ENCODE results near the gene PEX10. TPM values are rescaled to one million over a fixed set of nuclear protein-coding genes. Genes with fewer than 3 reads are reported as not detected.

PEX10 gene
- total and polyA plus RNA-seq, 2 of the 8 experiments (the other 6 are each of a cell fraction or from before 2014, with no cell fraction given) = 24.3 to 26.9 TPM

DNA sequence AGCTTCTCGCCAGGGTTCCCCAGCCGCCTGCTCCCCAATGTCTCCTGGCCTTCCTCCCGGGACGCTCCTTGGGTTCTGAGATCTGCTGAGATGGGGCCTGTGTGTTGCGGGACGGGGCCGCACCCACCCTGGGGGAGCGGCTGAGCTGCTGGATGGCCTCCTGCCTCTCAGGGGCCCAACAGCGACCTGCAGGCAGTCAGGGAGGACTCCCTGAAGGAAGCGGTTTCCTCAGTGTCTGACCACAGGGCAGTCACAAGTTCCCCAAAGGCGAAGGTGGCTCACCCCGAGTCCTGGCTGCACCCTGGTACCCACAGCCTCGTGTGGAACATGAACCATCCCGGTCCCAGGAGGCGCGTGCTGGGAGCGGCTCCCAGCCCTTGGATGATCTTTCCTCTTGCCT is 45.1 kb upstream of the PEX10 start:
- Histone ChIP-seq H4K5ac (ENCODE audit: insufficient read length, low read depth, low read length) (no peak overlapping the region), H2AFZ (ENCODE audit: low read length) (no peak overlapping the region), H4K8ac (ENCODE audit: extremely low read depth, insufficient read depth, low read length) (no peak overlapping the region), H3K4ac (replicated peaks; ENCODE audit: insufficient read length, low read depth, low read length) (no peak overlapping the region), H3K14ac (ENCODE audit: insufficient read length) (no peak overlapping the region), H3K27me3 (replicated peaks in 1 of 4; ENCODE audit: control insufficient read depth in 3 of 4, extremely low read depth in 1 of 4, insufficient read depth in 3 of 4, low read length in 3 of 4) (no peaks in the 10 kb centered on the region; a peak in 1 of 7 replicates), H2BK120ac (replicated peaks; ENCODE audit: low read depth, low read length) (no peak overlapping the region), H3K27ac (ENCODE audit: low read depth, low read length) (no peak overlapping the region), H3K23me2 (ENCODE audit: low read depth, low read length) (no peaks in the 10 kb centered on the region), H3K23ac (ENCODE audit: insufficient read length) (no peak overlapping the region), H2BK20ac (ENCODE audit: low read length) (no peak overlapping the region), H3K36me3 (ENCODE audit: control insufficient read depth in 2 of 4, insufficient read depth in 4 of 4, low read length in 3 of 4) (no peaks in the 10 kb centered on the region), H3K9ac (replicated peaks in 1 of 4; ENCODE audit: extremely low read depth in 1 of 4, low read depth in 3 of 4, low read length in 3 of 4) (no peak overlapping the region; a peak in 1 of 7 replicates), H3K9me3 (ENCODE audit: insufficient read depth in 2 of 2, low read depth in 1 of 2, low read length in 1 of 2) (no peaks in the 10 kb centered on the region), H3K18ac (ENCODE audit: extremely low read depth, low read length) (no peak overlapping the region), H3K79me2 (ENCODE audit: control insufficient read depth in 1 of 2, insufficient read depth in 2 of 2, low read length in 2 of 2) (no peaks in the 10 kb centered on the region), H3K79me1 (ENCODE audit: low read depth, low read length) (no peaks in the 10 kb centered on the region), H3K4me3 (ENCODE audit: extremely low read depth in 1 of 4, insufficient read depth in 2 of 4, low read depth in 3 of 4, low read length in 4 of 4) (no peak overlapping the region), H2BK15ac (ENCODE audit: low read length) (no peak overlapping the region), H2AK5ac (ENCODE audit: low read depth, low read length) (no peak overlapping the region), H3K56ac (replicated peaks; ENCODE audit: insufficient read length, low read depth, low read length) (no peak overlapping the region), H4K91ac (replicated peaks; ENCODE audit: insufficient read length, low read length) (no peak overlapping the region), H4K20me1 (replicated peaks in 1 of 2; ENCODE audit: control insufficient read depth in 1 of 2, insufficient read depth in 2 of 2, low read length in 2 of 2) (no peaks in the 10 kb centered on the region), H2BK5ac (ENCODE audit: low read depth, low read length) (no peak overlapping the region), H3K4me2 (ENCODE audit: insufficient read depth in 1 of 2, low read depth in 2 of 2, low read length in 2 of 2) (no peak overlapping the region), H2BK12ac (ENCODE audit: low read depth, low read length) (no peak overlapping the region), H3K4me1 (replicated peaks in 1 of 4; ENCODE audit: control insufficient read depth in 3 of 4, insufficient read depth in 4 of 4, low read length in 3 of 4) (peaks cover 0 to 5% (median 3%) of the 10 kb centered on the region in 4 experiments; a peak in 4 of 7 replicates)
- 85% methylated on average over 9 of the region's 17 CpGs; no CpG with 5 or more reads in 1 of the 2 experiments for WGBS, 2 experiments (ENCODE audit: extremely low coverage in 1 of 2, insufficient coverage in 1 of 2, insufficient read length in 1 of 2, insufficient replicate concordance in 2 of 2, low coverage in 1 of 2, low lambda C conversion rate in 2 of 2, missing lambda C conversion rate in 1 of 2)
- TF ChIP-seq SP4 (IDR thresholded peaks at IDR 0.05; ENCODE audit: low read length) = no peak
- no peak for TF ChIP-seq KDM4A (IDR thresholded peaks at IDR 0.05; ENCODE audit: low read depth, low read length, severe bottlenecking)
- TF ChIP-seq HDAC2 (IDR thresholded peaks at IDR 0.05; ENCODE audit: borderline replicate concordance in 1 of 2, low read depth in 2 of 2, low read length in 2 of 2) = no peak
- TF ChIP-seq MAFK (IDR thresholded peaks at IDR 0.05; ENCODE audit: low read depth, low read length) = no peak
- TF ChIP-seq RNF2 (IDR thresholded peaks at IDR 0.05; ENCODE audit: borderline replicate concordance, low read depth, low read length, missing control alignments, poor library complexity, severe bottlenecking) = no peak
- TF ChIP-seq KDM1A (IDR thresholded peaks at IDR 0.05; ENCODE audit: borderline replicate concordance, low read length) = no peak
- no peak for TF ChIP-seq CREB1 (IDR thresholded peaks at IDR 0.05)
- TF ChIP-seq TCF12 (IDR thresholded peaks at IDR 0.05; ENCODE audit: low read depth, low read length) = no peak
- TF ChIP-seq CHD1 (IDR thresholded peaks at IDR 0.05; ENCODE audit: low read depth, low read length) = no peak
- no peak for TF ChIP-seq RBBP5 (IDR thresholded peaks at IDR 0.05; ENCODE audit: borderline replicate concordance, low read depth, low read length)
- no peak for TF ChIP-seq CHD2 (IDR thresholded peaks at IDR 0.05; ENCODE audit: low read length)
- TF ChIP-seq SP2 (IDR thresholded peaks at IDR 0.05; ENCODE audit: low read length) = no peak
- TF ChIP-seq, protein P1, sequence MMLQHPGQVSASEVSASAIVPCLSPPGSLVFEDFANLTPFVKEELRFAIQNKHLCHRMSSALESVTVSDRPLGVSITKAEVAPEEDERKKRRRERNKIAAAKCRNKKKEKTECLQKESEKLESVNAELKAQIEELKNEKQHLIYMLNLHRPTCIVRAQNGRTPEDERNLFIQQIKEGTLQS (IDR thresholded peaks at IDR 0.05; ENCODE audit: insufficient read depth, low read depth, low read length) = no peak
- no peak for TF ChIP-seq SRF (IDR thresholded peaks at IDR 0.05; ENCODE audit: low read depth, low read length)
- ChIA-PET CTCF (ENCODE audit: partially characterized antibody) (interaction anchor here (0.8 to 1.3 kb wide), 3 partner anchors 40 to 960 kb away, joined by 3 read pairs; no protein-coding TSS in a partner anchor), POLR2A (ENCODE audit: partially characterized antibody) (no interaction called here)
- DNase-seq (ENCODE audit: low read depth in 1 of 2, low spot score in 2 of 2) (no peak), FAIRE-seq (no peak)

Data from H1 (cell line).